Esophagus muscularis mucosa (tissue), 4 donors: ENCODE measurements around the gene SPCS3.

ENCODE experiments used
- EP300 ChIP-seq: sonication (generic); formaldehyde crosslinking; IDR thresholded peaks from one replicate; pipeline ENCODE4 v1.6.1; 2017; ENCODE audit warnings: antibody characterized with exemption
- POLR2A ChIP-seq: fragments of 450-650 bp; IDR thresholded peaks from one replicate; pipeline ENCODE4 v1.6.1; 2017; ENCODE audit warnings: antibody characterized with exemption, moderate library complexity, mild to moderate bottlenecking, low read depth
- TF ChIP-seq, protein P1 (sequence below), 3 experiments: fragments of 200-600 bp in 2 of 3; fragments of 450-650 bp in 1 of 3; sonication (generic) in 2 of 3; IDR thresholded peaks; one replicate each; pipeline ENCODE4 v1.5.1; 2017 to 2019; ENCODE audit warnings: antibody characterized with exemption in 3 of 3, mild to moderate bottlenecking in 2 of 3, moderate library complexity in 1 of 3

DNA sequence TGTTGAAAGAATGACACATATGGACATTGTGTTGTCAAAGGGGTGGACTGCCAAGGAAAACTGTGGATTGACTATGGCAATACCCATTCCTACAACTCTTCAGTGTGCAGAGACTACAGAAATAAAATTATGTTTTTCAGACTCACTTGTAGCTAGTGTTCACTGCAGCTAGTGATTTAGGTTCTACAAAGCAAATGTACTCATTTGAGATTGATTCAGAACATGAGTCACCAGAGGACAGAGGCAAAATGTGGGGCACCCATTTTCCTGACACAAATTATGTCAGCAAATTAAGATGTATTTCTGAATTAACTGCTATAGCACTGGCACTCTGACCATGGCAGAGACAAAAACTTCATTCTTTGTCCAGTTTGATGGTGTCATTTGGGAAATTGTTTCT lies 40.7 kb downstream of the SPCS3 start:
- TF ChIP-seq, protein P1, sequence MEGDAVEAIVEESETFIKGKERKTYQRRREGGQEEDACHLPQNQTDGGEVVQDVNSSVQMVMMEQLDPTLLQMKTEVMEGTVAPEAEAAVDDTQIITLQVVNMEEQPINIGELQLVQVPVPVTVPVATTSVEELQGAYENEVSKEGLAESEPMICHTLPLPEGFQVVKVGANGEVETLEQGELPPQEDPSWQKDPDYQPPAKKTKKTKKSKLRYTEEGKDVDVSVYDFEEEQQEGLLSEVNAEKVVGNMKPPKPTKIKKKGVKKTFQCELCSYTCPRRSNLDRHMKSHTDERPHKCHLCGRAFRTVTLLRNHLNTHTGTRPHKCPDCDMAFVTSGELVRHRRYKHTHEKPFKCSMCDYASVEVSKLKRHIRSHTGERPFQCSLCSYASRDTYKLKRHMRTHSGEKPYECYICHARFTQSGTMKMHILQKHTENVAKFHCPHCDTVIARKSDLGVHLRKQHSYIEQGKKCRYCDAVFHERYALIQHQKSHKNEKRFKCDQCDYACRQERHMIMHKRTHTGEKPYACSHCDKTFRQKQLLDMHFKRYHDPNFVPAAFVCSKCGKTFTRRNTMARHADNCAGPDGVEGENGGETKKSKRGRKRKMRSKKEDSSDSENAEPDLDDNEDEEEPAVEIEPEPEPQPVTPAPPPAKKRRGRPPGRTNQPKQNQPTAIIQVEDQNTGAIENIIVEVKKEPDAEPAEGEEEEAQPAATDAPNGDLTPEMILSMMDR (IDR thresholded peaks at IDR 0.05) = no peak
- TF ChIP-seq POLR2A (no peak), EP300 (no peak)
